OCI-LY3 (cell line): ENCODE data around the gene EIF4H.

ENCODE experiments used
- H2AFZ ChIP-seq: fragments of 200-600, 300-600 bp; shearing (Covaris generic); 2 replicates; pipeline ENCODE4 v1.6.0; 2014; ENCODE audit warnings: antibody characterized with exemption, low read depth, low read length
- H3K27ac ChIP-seq: fragments of 200-600, 300-600 bp; sonication (generic); 2 replicates; pipeline ENCODE4 v1.5.1; 2014; ENCODE audit warnings: mild to moderate bottlenecking, low read length, moderate library complexity, mixed read lengths
- H3K27me3 ChIP-seq: fragments of 200-600, 300-600 bp; sonication (generic); 2 replicates; pipeline ENCODE4 v1.6.1; 2014; ENCODE audit warnings: low read depth, low read length, mixed read lengths
- H3K36me3 ChIP-seq: fragments of 200-600, 300-600 bp; sonication (generic); replicated peaks from 2 replicates; pipeline ENCODE3; 2014; ENCODE audit warnings: low read depth, low read length, mixed read lengths
- H3K4me1 ChIP-seq: fragments of 300-600, 200-600 bp; sonication (generic); 2 replicates; pipeline ENCODE4 v1.6.1; 2014; ENCODE audit warnings: low read length, mixed read lengths
- H3K4me2 ChIP-seq: fragments of 200-600, 300-600 bp; sonication (generic); 2 replicates; pipeline ENCODE4 v1.6.1; 2014; ENCODE audit warnings: low read length, mixed read lengths
- H3K4me3 ChIP-seq: fragments of 300-600, 200-600 bp; sonication (generic); 2 replicates; pipeline ENCODE4 v1.5.1; 2014; ENCODE audit warnings: antibody characterized with exemption, mild to moderate bottlenecking, low read length, moderate library complexity
- H3K79me2 ChIP-seq: fragments of 300-600, 200-600 bp; shearing (Covaris generic); 2 replicates; pipeline ENCODE4 v1.6.1; 2014; ENCODE audit warnings: mild to moderate bottlenecking, low read length, mixed read lengths
- H3K9ac ChIP-seq: fragments of 300-600, 200-600 bp; shearing (Covaris generic); 2 replicates; pipeline ENCODE4 v1.6.0; 2014; ENCODE audit warnings: mild to moderate bottlenecking, low read length, moderate library complexity
- H3K9me3 ChIP-seq: fragments of 200-600, 300-600 bp; shearing (Covaris generic); 2 replicates; pipeline ENCODE4 v1.6.1; 2014; ENCODE audit warnings: low read length, mixed read lengths; ENCODE audit not compliant: insufficient read depth
- H4K20me1 ChIP-seq: fragments of 200-600, 300-600 bp; sonication (generic); 2 replicates; pipeline ENCODE4 v1.6.1; 2016; ENCODE audit warnings: low read length, mixed read lengths; ENCODE audit not compliant: insufficient read depth
- EZH2phosphoT487 ChIP-seq: fragments of 200-600 bp; shearing (Covaris generic); IDR thresholded peaks from 2 replicates; pipeline ENCODE4 v1.6.1; 2018; ENCODE audit warnings: antibody characterized with exemption, mixed run types, low read depth
- TF ChIP-seq, protein P1 (sequence below): fragments of 200-600, 300-600 bp; sonication (generic); IDR thresholded peaks from 2 replicates; pipeline ENCODE4 v1.5.1; 2014; ENCODE audit warnings: antibody characterized with exemption, low read length, low read depth

EIF4H gene

GRCh38 chr7:74143383-74143782, 30.8 kb upstream of the EIF4H start:
- H3K27ac ChIP-seq = no peak overlapping the region
- H3K27me3 ChIP-seq = 0 out of 2 replicates have a peak, but pooled peaks cover 3% of the 10 kb centered on the region
- H3K4me2 ChIP-seq = no peak overlapping the region
- no peak for TF ChIP-seq EZH2phosphoT487
- TF ChIP-seq, protein P1, sequence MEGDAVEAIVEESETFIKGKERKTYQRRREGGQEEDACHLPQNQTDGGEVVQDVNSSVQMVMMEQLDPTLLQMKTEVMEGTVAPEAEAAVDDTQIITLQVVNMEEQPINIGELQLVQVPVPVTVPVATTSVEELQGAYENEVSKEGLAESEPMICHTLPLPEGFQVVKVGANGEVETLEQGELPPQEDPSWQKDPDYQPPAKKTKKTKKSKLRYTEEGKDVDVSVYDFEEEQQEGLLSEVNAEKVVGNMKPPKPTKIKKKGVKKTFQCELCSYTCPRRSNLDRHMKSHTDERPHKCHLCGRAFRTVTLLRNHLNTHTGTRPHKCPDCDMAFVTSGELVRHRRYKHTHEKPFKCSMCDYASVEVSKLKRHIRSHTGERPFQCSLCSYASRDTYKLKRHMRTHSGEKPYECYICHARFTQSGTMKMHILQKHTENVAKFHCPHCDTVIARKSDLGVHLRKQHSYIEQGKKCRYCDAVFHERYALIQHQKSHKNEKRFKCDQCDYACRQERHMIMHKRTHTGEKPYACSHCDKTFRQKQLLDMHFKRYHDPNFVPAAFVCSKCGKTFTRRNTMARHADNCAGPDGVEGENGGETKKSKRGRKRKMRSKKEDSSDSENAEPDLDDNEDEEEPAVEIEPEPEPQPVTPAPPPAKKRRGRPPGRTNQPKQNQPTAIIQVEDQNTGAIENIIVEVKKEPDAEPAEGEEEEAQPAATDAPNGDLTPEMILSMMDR = no peak
- no peak overlapping the region for H2AFZ ChIP-seq
- H4K20me1 ChIP-seq = no peaks in the 10 kb centered on the region
- H3K9me3 ChIP-seq = peaks cover 4% of the 10 kb centered on the region; the same call in 1 of the 2 replicates
- H3K4me1 ChIP-seq = peaks cover 2% of the 10 kb centered on the region
- H3K9ac ChIP-seq = no peak overlapping the region
- H3K36me3 ChIP-seq = no peaks in the 10 kb centered on the region
- H3K79me2 ChIP-seq = no peaks in the 10 kb centered on the region
- no peak overlapping the region for H3K4me3 ChIP-seq

GRCh38 chr7:74148491-74148890, 25.7 kb upstream of the EIF4H start:
- H4K20me1 ChIP-seq = no peaks in the 10 kb centered on the region
- no peaks in the 10 kb centered on the region for H3K36me3 ChIP-seq
- H3K9ac ChIP-seq = no peak overlapping the region
- no peak for TF ChIP-seq EZH2phosphoT487
- TF ChIP-seq, protein P1 = no peak
- H3K27me3 ChIP-seq = 0 out of 2 replicates have a peak, but pooled peaks cover 3% of the 10 kb centered on the region
- peaks cover 4% of the 10 kb centered on the region; the same call in 1 of the 2 replicates for H3K9me3 ChIP-seq
- H3K4me2 ChIP-seq = no peak overlapping the region
- H2AFZ ChIP-seq = no peak overlapping the region
- no peaks in the 10 kb centered on the region for H3K4me1 ChIP-seq
- H3K4me3 ChIP-seq = no peak overlapping the region
- no peak overlapping the region for H3K27ac ChIP-seq
- no peaks in the 10 kb centered on the region for H3K79me2 ChIP-seq

DNA sequence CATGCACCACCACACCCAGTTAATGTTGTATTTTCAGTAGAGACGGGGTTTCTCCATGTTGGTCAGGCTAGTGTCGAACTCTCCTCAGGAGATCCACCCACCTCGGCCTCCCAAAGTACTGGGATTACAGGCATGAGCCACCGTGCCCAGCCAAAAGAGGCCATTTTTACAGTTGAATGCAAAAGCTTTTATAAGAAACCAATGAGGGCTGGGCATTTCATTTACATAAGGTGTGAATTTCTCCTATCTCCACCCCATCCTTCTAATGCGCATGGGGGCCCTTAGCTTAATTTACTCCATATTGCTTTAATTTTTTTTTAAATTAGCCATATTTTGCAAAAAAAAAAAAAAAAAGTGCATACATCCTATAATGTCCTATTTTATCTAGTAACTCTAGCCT, 25.1 kb upstream of the EIF4H start:
- Histone ChIP-seq H3K9ac (no peak overlapping the region), H3K27me3 (0 out of 2 replicates have a peak, but pooled peaks cover 3% of the 10 kb centered on the region), H3K27ac (no peak overlapping the region), H3K4me1 (no peaks in the 10 kb centered on the region), H3K9me3 (peaks cover 4% of the 10 kb centered on the region; the same call in 1 of the 2 replicates), H3K4me3 (no peak overlapping the region), H3K36me3 (no peaks in the 10 kb centered on the region), H2AFZ (no peak overlapping the region), H3K79me2 (no peaks in the 10 kb centered on the region), H3K4me2 (no peak overlapping the region), H4K20me1 (no peaks in the 10 kb centered on the region)
- TF ChIP-seq, protein P1 = no peak

DNA sequence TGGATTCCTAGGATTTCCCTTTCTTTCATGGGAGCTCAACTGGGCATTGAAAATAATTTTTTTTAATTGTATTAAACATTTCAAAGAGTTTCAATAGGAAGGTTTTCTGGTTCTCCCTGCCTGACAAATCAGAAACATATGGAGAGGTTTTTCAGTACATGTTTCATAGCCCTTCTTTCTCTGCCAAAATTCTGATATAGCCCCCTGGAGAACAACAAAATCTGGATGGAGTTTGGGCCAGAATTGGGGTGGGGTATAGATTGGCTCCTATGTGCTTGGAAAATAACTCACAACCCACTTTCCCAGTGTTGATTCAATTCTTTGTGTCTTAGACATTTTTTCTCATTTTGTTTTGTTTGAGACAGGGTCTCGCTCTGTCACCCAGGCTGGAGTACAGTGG, 24.6 kb upstream of the EIF4H start:
- no peak for TF ChIP-seq EZH2phosphoT487
- TF ChIP-seq, protein P1 = no peak

More for the DNA sequence above, 24.6 kb upstream of the EIF4H start:
- Histone ChIP-seq H4K20me1 (no peaks in the 10 kb centered on the region), H3K9me3 (peaks cover 4% of the 10 kb centered on the region; the same call in 1 of the 2 replicates), H3K4me2 (no peak overlapping the region), H3K9ac (no peak overlapping the region), H3K27me3 (0 out of 2 replicates have a peak, but pooled peaks cover 3% of the 10 kb centered on the region), H3K79me2 (no peaks in the 10 kb centered on the region), H2AFZ (no peak overlapping the region), H3K36me3 (no peaks in the 10 kb centered on the region), H3K4me1 (no peaks in the 10 kb centered on the region), H3K27ac (no peak overlapping the region), H3K4me3 (no peak overlapping the region)
